Measurements from ENCODE around the gene DLK1.
A peak's percentile ranks its signal among the peaks of the same experiment; 100 is the strongest.

DNA sequence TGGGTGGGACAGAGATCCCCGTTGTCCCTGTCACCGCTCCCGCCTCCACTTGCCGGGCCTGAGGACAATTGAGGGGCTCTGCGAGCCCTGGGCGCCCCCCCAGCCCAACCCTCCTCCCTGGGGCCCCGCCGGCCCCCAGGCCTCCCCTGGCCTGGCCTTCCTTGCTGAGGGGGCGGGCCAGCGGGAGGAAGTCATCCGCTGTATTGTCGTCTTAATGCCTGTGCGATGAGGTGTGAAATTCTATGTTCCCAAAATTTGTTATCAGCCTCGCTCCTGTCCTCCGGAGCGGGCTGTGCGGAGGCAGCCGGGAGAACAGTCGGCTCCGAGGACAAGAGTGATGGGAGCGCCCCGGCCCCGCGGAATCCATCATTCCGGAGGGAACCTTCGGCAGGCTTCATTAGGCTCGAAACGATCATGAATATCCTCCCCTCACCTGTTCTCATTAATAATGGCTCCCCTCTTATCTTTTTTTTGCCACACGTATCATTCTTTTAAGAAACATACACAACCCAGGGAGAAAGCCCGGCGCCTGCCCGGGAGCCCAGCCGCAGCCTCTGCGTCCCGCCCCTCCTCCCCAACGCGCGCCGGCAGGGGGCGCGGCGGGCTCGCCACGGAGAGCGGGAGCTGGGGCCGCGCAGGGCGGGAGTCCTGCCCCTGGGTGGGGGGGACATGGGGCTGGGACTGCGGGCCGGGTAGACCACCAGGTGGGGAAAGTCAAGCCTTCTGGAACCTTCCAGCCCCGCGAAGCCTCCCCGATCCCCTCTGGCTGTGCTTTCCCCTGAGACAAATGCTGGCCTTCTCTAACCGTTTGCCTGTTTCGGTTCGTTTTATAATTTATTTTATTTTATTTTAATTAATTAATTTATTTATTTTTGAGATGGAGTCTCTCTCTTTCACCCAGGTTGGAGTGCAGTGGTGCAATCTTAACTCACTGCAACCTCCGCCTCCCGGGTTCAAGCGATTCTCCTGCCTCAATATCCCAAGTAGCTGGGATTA is 17.1 kb upstream of the DLK1 start:
- TF ChIP-seq, protein P1, sequence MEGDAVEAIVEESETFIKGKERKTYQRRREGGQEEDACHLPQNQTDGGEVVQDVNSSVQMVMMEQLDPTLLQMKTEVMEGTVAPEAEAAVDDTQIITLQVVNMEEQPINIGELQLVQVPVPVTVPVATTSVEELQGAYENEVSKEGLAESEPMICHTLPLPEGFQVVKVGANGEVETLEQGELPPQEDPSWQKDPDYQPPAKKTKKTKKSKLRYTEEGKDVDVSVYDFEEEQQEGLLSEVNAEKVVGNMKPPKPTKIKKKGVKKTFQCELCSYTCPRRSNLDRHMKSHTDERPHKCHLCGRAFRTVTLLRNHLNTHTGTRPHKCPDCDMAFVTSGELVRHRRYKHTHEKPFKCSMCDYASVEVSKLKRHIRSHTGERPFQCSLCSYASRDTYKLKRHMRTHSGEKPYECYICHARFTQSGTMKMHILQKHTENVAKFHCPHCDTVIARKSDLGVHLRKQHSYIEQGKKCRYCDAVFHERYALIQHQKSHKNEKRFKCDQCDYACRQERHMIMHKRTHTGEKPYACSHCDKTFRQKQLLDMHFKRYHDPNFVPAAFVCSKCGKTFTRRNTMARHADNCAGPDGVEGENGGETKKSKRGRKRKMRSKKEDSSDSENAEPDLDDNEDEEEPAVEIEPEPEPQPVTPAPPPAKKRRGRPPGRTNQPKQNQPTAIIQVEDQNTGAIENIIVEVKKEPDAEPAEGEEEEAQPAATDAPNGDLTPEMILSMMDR (IDR thresholded peaks at IDR 0.05), result peak; percentile 58 to 76 (median 60)
- TF ChIP-seq POLR2A (IDR thresholded peaks at IDR 0.05), result no peak

All from testis (tissue), 2 donors.